Erythroblast (primary cell): ENCODE data around the gene RARA.
"Not testable (repeated sequence)": the region's sequence is repeated elsewhere in the genome, so short reads cannot be mapped to it uniquely, and the experiment has no call there.

Experiments used
- GATA1 ChIP-seq: IDR thresholded peaks from 2 replicates; pipeline ENCODE4 v1.6.1; 2011; ENCODE audit warnings: low read depth, mild to moderate bottlenecking, control low read depth, low read length, moderate library complexity
- POLR2A ChIP-seq: IDR thresholded peaks from 2 replicates; pipeline ENCODE4 v1.6.1; 2011; ENCODE audit warnings: mild to moderate bottlenecking, low read length

DNA sequence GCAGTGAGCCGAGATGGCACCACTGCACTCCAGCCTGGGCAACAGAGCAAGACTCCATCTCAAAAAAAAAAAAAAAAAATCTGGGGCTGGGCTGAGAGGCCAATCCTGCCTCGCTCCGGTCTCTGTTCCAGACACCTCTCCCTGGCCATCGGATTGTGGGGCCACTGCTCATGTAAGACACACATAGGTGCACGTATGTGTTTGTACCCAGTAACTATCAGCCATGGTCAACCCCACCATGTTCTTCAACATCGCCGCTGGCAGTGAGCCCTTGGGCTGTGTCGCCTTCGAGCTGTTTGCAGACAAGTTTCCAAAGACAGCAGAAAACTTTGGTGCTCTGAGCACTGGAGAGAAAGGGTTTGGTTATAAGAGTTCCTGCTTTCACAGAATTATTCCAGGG is 58.7 kb downstream of the RARA start:
- TF ChIP-seq POLR2A, GATA1: not testable (repeated sequence)
